ENCODE data around the gene SLC4A7. TPM values are rescaled to one million over a fixed set of nuclear protein-coding genes. Genes with fewer than 3 reads are reported as not detected.
"Not testable (repeated sequence)": the region's sequence is repeated elsewhere in the genome, so short reads cannot be mapped to it uniquely, and the experiment has no call there.

The SLC4A7 gene
- total RNA-seq, 1 donor from 2014 or later, result 79.0 TPM

- DNase-seq, result peak; percentile 89
Measured at GRCh38 chr3:27357665-27358258, 126.4 kb downstream of the SLC4A7 start.

GRCh38 chr3:27356976-27357375 lies 127.2 kb downstream of the SLC4A7 start:
- no peak for DNase-seq

GRCh38 chr3:27354588-27355203 lies 129.5 kb downstream of the SLC4A7 start:
- peak; percentile 12 for DNase-seq

- DNase-seq, result peak; percentile 39
Measured at GRCh38 chr3:27354161-27354560, 130.0 kb downstream of the SLC4A7 start.

- DNase-seq, result no peak
Measured at GRCh38 chr3:27353221-27353620, 131.0 kb downstream of the SLC4A7 start.

GRCh38 chr3:27352047-27352446 lies 132.1 kb downstream of the SLC4A7 start:
- no peak for DNase-seq

DNA sequence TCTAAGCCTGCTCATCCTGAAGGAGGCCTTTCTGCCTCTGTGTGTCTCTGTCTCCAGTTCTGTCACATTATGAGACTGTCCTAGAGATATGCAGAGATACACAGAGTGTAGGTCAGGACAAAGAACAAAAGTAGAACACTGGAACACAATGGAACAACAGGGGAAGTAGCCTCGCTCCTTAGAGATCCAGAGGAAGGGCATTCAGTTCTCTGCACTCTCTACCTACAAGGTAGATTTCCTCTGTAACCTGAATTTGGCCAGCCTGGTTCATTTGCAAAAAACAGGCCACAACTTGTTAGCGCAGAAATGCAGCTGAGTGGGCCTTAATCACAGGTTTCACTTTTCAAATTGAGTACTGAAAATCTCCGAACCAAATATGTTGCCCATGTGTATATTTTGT lies 134.4 kb downstream of the SLC4A7 start:
- DNase-seq, result no peak

DNA sequence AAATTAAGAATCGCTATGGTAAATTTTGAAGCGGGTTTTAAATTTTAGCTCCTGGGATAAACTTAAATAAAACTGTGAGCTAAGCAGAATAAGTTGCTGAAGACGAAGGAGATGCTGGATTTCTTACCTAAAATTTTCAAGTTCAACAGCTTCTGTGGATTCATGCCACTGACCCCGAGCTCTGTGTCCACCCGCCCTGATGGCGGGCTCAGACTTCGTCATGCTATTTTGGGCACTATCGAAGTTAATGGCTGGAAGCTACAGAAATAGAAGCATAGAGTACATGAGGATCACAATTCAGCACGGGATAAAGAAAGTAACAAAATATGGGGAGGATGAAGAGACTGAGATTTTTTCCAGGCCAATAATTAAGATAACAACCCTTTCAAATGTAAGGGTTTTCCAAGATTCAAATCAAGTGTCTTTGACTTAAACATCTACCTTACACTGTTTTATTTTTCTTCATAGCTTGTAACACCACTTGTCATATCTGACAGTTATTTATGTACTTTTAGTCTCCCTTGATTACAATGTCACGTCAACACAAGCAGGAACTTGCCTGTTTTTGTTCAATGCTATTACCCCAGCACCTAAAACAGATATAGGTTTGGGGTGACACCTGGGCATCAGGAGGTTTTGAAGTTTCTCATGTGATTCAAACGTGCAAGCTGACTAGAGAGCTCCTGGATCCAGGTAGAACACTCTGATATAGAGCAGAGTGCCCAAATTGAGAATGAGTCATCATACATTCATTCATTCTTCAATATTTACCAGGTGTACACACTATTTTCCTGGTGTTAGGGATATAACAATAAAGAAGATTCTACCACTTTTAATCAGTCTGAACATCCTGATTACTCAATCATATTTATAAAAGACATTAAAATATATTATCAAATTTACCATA lies 138.0 kb downstream of the SLC4A7 start:
- no peak for DNase-seq

DNA sequence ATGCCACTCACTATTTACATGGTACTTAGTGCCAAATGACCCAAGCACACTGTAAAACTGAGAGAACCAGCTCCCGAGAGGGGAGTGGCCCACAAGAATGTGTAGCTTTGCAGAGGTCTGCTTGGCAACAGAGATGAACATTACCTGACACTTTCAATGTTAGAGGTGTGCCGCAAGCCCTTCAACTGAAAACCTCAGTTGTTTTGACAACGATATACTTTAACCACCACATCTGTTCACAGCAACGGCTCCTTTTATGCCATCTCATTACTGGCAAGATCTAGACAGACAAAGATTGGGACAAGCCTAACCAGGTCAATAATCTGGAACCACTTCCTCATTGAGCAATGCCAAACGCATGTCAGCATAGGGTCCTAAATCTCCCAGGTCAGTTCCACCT lies 138.7 kb downstream of the SLC4A7 start:
- DNase-seq, result no peak

- DNase-seq, result no peak
Measured at GRCh38 chr3:27345045-27345444, 139.1 kb downstream of the SLC4A7 start.

- DNase-seq, result no peak
Measured at GRCh38 chr3:27344192-27344591, 140.0 kb downstream of the SLC4A7 start.

DNA sequence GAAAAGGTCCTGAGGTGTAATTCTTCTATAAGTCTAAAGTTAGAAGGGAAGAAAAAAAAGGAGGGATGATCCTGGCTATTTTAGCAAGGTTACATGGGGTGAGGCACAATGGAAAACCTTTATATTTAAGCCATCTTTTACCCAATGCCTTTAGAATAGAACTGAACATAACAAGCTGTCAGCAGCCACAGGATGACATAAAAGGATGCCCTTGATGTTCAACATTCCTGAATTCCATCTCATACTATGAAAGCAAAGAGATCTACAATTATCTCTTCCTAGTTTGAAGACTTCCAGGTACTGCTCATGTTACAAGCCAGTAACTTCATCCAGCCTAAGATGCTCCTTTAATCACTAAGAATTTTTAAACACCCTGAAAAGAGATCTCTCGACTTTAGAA lies 141.9 kb downstream of the SLC4A7 start:
- DNase-seq, result no peak

DNA sequence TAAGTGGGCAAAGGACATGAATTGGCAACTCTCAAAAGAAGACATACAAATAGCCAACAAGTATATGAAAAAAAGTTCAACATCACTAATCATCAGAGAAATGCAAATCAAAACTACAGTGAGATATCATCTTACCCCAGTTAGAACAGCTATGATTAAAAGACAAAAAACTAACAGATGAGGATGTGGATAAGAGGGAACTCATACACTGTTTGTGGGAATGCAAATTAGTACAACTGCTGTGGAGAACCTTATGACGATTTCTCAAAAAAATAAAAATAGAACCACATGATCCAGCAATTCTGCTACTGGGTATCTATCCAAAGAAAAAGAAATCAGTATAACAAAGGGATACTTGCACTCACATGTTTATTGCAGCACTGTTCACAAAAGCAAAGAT lies 143.7 kb downstream of the SLC4A7 start:
- DNase-seq, result no peak

GRCh38 chr3:27335571-27335970 lies 148.6 kb downstream of the SLC4A7 start:
- no peak for DNase-seq

DNA sequence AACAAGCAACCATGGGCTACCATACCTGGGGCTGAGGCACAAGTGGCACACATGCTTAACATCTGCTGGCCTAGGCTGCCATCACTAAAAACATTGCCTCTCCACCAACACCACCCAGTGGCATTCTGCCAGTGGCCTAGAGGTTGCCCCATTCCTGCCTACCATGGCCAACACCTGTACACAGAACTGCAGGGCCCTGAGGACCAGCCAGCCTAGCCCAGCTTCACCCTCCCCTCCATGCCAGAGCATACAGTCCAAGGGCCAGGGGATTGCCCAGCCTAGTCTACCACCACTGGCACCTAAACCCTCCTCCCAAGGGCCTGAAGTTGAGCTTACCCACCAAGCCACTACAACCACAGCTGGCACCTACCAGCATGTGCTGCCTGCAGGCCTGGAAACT lies 150.3 kb downstream of the SLC4A7 start:
- DNase-seq, result no peak

DNA sequence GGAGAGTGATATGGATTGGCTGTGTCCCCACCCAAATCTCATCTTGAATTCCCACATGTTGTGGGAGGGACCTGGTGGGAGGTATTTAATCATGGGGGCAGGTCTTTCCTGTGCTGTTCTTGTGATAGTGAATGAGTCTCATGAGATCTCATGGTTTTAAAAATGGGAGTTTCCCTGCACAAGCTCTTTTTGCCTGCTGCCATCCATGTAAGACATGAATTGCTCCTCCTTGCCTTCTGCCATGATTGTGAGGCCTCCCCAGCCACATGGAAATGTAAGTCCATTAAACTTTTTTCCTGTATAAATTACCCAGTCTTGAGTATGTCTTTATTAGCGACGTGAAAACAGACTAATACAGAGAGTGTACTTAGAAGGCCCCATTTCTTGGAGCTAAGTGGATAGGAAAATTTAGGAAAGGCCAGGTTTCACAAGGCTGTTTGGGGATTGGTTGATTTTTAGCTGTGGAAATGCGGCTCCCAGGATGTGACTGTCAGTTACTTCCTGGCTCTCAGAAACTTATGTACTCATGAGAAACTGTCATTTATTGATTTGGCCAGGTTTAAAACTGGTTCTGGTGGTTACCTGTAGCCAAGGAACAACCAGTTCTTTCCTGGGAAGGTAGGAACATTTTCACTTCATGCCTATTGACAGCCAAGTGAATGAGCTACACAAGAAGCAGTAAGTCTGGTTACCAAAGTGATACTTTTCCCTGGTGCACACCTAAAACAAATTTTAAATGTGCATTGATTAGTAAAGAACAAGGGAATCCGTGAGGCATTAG lies 155.0 kb downstream of the SLC4A7 start:
- DNase-seq, result not testable (repeated sequence)

GRCh38 chr3:27326629-27327545 lies 157.3 kb downstream of the SLC4A7 start:
- peak; percentile 53 for DNase-seq

DNA sequence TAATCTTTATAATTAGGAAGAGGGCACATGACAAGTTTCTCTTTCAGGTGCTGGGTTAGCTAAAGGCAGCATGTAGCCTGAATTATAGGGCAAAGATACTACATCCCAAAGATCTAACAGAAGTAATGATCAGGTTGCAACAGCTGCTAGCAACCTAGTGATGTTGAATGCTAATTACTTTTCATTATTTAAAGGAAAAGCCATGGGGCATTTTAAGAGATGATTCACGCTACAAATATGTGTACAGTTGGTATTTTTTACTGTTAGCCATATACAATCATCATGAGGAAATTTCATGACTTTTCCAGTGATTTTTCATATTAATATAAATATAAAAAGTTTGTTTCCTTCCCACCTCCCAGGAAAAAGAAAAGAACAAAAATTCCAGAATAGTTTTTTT lies 158.0 kb downstream of the SLC4A7 start:
- peak; percentile 51 for DNase-seq

DNA sequence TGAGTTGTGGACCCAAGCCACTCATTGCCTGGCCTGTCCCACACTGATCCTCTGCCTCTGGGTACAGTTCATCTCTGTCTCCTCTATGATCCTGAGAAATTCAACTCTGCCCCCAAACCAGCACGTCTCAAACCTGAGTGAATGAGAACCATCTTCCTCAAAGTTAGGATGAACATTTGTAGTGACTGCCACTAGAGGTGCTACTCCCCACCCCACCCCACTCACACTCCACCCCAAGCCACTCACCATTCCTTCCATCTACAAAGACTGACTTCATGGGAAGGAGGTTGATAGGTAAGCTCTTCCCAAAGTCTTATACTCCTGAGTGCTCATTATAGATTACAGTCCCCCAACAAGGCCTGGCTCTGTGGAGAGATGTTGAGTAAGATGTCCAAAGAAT lies 158.8 kb downstream of the SLC4A7 start:
- no peak for DNase-seq

- DNase-seq, result no peak
Measured at GRCh38 chr3:27324686-27325085, 159.5 kb downstream of the SLC4A7 start.

- DNase-seq, result no peak
Measured at GRCh38 chr3:27323087-27323570, 161.1 kb downstream of the SLC4A7 start.
